Astrocyte of the spinal cord (primary cell): Measurements from ENCODE around the gene TMEM132D.

Experiments used
- DNase-seq: peaks from one replicate; pipeline ENCODE4 v3.0.0; 2011; ENCODE audit warnings: low read depth, low spot score
- H3K4me3 ChIP-seq: 2 replicates; pipeline ENCODE4 v1.5.1; 2011; ENCODE audit warnings: low read depth, mild to moderate bottlenecking, low read length, moderate library complexity
- in situ Hi-C: cut with HindIII; loops from 2 replicates; pipeline ENCODE4 v1.10.0; 2017; ENCODE audit warnings: low sequenced_read_pairs
- TF ChIP-seq, protein P1 (sequence below): IDR thresholded peaks from 2 replicates; pipeline ENCODE4 v1.5.1; 2012; ENCODE audit warnings: low read depth, mild to moderate bottlenecking, low read length, inconsistent platforms

The TMEM132D gene

DNA sequence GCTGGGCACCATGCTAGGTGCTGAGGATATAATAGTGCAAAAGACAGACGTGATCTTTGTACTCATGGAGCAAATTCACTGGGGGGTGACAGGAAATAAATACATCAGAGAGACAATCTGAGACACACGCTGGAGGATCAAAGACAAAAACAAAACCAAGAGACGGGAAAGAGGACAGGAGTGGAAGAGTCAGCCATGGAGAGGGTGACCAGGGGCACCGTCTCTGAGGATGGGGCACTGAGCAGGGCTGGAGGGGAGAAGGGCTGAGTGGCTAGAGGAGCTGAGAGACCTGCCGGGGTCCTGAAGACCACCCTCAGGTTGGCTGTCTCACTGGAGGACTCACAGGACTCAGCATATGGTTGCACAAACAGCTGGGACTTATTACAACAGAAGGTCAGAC lies 81.9 kb downstream of the TMEM132D start:
- in situ Hi-C loops: no loop called here
- H3K4me3 ChIP-seq: no peak overlapping the region
- no peak for DNase-seq
- TF ChIP-seq, protein P1, sequence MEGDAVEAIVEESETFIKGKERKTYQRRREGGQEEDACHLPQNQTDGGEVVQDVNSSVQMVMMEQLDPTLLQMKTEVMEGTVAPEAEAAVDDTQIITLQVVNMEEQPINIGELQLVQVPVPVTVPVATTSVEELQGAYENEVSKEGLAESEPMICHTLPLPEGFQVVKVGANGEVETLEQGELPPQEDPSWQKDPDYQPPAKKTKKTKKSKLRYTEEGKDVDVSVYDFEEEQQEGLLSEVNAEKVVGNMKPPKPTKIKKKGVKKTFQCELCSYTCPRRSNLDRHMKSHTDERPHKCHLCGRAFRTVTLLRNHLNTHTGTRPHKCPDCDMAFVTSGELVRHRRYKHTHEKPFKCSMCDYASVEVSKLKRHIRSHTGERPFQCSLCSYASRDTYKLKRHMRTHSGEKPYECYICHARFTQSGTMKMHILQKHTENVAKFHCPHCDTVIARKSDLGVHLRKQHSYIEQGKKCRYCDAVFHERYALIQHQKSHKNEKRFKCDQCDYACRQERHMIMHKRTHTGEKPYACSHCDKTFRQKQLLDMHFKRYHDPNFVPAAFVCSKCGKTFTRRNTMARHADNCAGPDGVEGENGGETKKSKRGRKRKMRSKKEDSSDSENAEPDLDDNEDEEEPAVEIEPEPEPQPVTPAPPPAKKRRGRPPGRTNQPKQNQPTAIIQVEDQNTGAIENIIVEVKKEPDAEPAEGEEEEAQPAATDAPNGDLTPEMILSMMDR: no peak

DNA sequence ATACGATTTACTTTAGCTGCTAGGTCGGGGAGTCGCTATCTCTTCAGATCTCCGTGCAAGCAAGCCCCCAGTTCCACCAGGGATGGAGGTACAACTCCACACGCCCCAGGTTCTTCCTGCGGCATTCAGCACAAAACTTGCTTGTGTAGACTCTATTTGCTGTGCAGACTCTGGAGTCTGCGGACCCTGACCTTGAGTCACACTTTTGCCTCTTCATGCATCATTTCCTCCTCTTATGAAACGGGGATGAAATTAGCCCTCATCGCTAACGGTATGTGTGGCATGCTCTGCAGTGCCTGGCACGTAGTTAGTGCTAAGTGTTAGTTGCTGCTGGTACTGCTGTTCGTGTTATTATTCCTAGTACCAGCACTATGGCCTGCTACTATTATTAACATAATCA lies 84.4 kb downstream of the TMEM132D start:
- no peak overlapping the region for H3K4me3 ChIP-seq
- in situ Hi-C loops: no loop called here
- DNase-seq: no peak
- TF ChIP-seq, protein P1: no peak

DNA sequence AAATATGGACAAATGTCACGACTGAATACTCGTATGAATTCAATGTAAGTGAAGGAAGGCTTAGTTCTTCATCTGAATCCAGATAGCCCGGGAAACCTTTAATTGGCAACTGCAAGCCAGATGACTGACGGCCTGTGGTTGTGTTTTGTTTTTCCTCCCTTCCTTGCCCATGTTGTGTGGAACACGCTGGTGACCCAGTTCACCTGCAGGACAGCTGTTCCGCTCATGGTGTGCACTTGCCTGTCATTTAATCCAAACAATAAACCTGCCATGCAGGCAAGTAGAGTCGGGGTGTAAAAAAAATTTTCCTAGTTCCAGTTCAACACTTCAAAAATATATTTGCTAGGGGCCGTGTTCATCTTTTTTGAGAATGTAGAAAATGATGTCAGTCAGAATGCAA lies 88.0 kb downstream of the TMEM132D start:
- TF ChIP-seq, protein P1: no peak
- H3K4me3 ChIP-seq: no peak overlapping the region
- DNase-seq: no peak
- in situ Hi-C loops: no loop called here

DNA sequence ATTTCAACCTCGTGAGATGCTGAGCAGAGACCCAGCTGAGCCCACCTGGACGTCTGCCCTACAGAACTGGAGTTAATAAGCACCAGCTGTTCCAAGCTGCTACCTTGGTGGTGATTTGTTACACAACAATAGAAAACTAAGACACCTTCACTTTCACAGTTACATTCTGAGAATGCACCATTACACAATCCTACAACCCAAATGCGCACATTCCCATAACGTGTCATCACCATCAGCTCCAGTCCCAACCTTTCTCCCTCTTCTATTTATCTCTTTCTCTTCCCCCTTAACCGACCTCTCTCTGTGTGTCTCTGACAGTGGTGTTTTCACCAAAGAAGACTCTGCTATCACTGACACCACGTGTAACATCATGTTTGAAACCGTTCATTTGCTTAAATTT lies 91.9 kb downstream of the TMEM132D start:
- TF ChIP-seq, protein P1: no peak
- in situ Hi-C loops: no loop called here
- no peak overlapping the region for H3K4me3 ChIP-seq
- DNase-seq: no peak

DNA sequence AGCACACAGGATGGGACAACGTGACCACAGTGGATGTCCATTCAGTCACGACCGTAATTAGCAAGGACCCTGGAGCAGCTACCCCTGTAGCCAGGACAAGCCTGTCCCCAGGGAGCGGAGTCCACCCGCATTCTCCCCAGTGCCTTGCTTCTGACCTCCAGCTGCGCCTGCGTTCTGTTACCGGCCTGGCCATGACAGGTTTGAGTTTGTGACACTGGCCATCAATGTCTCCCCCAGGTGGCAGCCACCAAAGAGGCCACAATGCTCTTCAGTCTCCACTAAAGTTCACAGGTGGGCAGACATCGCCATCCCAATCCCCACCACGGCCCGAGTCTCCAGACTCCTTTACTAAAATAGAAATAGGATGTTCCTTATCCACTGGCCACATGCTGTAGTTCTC lies 96.7 kb downstream of the TMEM132D start:
- no peak overlapping the region for H3K4me3 ChIP-seq
- TF ChIP-seq, protein P1: no peak
- in situ Hi-C loops: no loop called here
- DNase-seq: no peak

DNA sequence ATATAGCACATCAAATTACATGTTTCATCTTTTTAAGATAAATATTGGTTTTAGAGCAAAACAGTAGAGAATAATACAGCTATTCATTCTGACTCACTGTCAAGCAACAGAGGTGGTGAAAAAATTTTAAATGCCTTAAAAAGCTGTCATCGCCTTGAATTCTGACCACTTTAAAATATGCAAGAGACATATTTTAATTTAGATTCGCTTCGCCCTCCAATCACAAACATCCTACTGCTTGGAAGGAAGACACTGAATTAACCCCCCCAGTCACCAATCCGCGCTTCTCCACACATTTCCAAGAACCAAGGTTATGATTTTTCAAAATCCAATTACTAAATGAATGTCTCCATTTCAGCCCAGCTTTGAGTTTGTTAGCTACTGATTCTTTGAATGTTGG lies 112.4 kb downstream of the TMEM132D start:
- in situ Hi-C loops: no loop called here
- TF ChIP-seq, protein P1: no peak
- H3K4me3 ChIP-seq: no peak overlapping the region
- no peak for DNase-seq

DNA sequence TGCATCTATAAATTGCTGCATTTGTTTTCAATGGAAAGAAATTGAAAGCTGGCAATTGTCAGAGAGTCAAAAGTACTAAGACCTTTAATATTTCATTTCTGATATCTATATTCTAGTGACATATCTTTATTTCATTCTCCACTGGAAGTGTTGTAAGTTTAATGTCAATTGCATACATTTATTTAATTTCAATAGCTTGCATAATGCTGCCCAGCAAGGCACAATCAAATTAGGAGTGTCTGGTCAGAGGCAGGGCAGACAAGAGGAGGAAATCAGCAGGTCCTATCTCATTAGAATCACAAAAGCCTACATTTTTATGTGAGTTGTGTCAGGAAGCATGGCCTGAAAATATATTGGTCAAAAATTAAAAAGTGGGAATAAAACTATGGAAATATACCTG lies 112.9 kb downstream of the TMEM132D start:
- TF ChIP-seq, protein P1: no peak
- no peak for DNase-seq
- H3K4me3 ChIP-seq: no peak overlapping the region
- in situ Hi-C loops: no loop called here
